Measurements from ENCODE around the gene ROCK1.
"Not testable (repeated sequence)": the region's sequence is repeated elsewhere in the genome, so short reads cannot be mapped to it uniquely, and the experiment has no call there.

ROCK1 gene

GRCh38 chr18:21111346-21112139 is at the start of gene ROCK1:
Gene ROCK1, minus strand, starts transcription at chr18:21111813. Its CDS starts 903 bp downstream, at chr18:21110910.
- DNase-seq = peak; percentile 98

GRCh38 chr18:21155443-21155842 is 43.8 kb upstream of the ROCK1 start:
- DNase-seq = no peak

DNA sequence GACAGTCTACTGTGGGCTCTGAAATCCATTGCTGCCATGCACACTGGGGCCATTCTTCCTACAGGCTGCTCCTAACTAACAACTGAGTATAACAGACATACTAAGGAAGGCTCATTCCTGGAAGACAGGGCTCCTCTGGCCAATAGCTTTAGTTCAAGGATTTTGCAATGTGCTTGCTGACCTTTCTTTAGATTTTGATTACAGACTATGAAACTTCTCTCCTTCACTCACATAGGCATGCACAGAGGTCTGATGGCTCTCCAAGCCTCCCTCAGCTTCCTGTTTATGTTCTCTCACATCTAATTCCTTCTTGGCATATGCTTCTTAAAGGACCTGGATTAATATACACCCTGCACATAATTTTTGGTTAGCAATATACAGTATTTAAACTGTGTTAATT is 34.4 kb upstream of the ROCK1 start:
- no peak for DNase-seq

DNA sequence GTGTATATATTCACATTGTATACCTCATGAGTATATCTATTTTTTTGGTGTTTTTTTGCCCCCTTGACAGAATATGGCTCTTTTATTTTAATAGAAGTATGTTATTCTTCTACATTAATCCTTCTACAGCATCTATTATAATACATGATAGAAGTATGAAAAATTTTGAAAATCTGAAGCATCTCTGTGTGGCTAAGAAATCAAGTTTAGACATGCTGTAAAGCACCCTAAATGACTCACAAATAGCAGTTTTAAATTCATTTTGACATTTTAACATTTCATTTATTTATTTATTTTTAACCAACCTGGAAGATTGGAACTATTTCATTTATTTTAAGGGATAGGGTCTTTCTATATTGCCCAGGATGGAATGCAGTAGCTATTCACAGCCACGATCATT is 33.8 kb upstream of the ROCK1 start:
- DNase-seq = no peak

GRCh38 chr18:21141668-21142422 is 30.2 kb upstream of the ROCK1 start:
- DNase-seq = no peak

GRCh38 chr18:21137719-21138488 is 26.3 kb upstream of the ROCK1 start:
- not testable (repeated sequence) for DNase-seq

GRCh38 chr18:21134895-21135294 is 23.3 kb upstream of the ROCK1 start:
- DNase-seq = no peak

- DNase-seq = no peak
Measured at GRCh38 chr18:21132398-21132918, 20.8 kb upstream of the ROCK1 start.

DNA sequence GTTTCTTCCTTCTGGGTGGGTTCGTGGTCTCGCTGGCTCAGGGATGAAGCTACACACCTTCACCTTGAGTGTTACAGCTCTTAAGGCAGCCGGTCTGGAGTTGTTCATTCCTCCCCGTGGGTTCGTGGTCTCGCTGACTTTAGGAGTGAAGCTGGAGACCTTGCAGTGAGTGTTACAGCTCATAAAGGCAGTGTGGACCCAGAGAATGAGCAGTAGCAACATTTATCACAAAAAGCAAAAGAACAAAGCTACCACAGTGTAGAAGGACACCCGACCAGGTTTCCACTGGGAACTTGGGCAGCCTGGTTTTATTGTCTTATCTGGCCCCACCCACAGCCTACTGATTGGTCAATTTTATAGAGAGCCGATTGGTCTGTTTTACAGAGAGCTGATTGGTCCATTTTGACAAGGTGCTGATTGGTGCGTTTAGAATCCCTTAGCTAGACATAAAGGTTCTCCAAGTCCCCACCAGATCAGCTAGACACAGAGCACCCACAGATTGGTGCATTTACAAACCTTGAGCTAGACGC is 20.1 kb upstream of the ROCK1 start:
- no peak for DNase-seq

- no peak for DNase-seq
Measured at GRCh38 chr18:21129566-21130216, 18.1 kb upstream of the ROCK1 start.

DNA sequence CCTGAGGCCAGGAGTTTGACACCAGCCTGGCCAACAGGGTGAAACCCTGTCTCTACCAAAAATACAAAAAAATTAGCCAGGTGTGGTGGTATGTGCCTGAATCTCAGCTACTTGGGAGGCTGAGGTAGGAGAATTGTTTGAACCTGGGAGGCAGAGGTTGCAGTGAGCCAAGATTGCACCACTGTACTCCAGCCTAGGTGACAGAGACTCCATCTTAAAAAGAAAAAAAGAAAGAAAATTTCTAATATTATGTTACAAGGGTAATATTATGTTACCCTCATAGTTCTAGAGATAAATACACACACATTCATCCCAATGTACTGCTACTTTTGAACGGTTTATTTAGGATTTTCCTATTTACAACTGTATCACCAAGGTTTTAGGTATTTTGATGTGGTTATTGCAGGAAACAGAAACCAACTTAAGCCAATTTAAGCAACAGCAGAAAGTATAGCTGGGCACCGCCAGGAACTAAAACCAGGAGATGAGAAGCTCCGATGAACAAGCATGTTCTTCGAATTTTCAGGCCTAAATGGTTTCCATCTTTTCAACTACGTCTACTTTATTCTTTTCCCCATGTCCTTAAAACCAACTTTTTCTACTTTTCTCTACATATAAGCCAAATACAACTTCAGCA is 11.8 kb upstream of the ROCK1 start:
- DNase-seq = no peak

DNA sequence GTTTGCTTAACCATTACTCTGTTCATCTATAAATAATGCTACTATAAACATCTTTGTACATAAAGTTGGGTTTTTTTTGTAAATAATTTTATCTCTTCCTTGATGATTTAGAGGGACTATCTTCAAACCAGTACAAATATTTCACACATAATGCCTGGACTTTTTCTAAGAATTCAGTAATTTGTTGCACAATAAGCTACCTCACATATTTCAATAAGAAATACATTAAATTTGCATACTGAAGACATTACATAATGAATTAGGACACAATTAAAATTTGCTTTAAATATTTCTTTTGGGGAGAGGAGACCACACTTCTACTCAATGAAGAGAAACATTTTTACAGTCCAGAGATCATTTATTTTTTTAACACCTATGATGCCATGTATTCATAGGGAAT is 7.2 kb upstream of the ROCK1 start:
- DNase-seq = no peak

DNA sequence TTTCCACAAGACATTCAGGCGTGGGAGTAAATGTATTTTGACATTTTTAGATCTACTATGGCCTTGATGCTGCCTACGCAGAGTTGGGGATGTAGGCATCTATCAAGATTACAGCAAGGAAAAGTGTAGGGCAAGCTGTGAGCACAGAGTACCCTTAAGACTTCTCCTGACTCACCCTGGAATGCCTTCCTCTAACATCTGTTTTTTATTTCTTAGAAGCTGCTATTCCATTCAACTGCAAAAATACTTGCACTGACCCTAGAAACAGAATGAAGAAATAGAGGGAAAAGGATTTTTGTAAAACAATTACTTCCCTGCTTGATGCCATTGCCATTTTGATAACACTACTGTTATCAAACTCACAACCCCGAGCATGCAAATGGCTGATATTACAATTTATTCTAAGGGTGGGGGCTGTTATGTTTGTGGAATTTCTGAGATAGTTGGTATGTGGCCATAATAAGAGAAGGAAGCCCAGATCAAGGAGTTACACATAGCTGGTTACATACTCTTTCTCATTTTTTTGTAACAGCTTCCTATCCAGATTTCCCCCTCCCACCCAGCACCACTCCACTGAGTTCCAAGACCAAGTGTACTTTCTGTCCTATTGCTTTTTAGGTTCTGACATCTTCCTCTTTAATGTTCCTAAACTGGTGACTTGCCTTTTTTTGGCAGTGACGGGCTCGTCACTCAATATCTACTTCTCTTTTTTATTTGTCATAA is 6.0 kb upstream of the ROCK1 start:
- peak; percentile 6 for DNase-seq

- no peak for DNase-seq
Measured at GRCh38 chr18:21115519-21116411, 4.2 kb upstream of the ROCK1 start.

DNA sequence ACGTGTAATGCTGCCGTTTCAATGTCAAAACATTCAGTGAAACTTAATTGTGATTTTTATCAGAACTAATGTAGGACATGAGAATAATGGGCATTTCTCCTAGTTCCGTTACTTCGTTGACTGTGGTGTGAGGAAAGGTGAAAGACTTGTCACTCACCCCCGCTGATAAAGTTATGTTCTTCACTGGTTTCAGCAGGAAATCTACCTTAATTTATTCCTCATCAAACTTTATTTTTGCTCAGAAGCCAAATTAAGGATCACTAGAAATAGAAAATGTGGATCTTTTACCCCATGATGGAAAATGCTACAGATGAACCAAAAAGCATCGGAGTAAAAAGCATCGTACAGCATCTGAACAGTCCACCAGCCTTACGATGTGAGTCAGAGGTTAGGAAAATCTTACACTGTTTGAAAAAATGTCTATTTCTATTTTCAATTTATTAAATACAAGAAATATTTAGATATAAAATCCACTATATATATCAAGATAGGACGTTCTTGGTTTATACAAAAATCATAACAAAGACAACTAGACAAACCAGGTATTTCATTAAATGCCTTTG is 1.0 kb upstream of the ROCK1 start:
- no peak for DNase-seq

GRCh38 chr18:21112140-21112473 is 494 bp upstream of the ROCK1 start:
- no peak for DNase-seq

DNA sequence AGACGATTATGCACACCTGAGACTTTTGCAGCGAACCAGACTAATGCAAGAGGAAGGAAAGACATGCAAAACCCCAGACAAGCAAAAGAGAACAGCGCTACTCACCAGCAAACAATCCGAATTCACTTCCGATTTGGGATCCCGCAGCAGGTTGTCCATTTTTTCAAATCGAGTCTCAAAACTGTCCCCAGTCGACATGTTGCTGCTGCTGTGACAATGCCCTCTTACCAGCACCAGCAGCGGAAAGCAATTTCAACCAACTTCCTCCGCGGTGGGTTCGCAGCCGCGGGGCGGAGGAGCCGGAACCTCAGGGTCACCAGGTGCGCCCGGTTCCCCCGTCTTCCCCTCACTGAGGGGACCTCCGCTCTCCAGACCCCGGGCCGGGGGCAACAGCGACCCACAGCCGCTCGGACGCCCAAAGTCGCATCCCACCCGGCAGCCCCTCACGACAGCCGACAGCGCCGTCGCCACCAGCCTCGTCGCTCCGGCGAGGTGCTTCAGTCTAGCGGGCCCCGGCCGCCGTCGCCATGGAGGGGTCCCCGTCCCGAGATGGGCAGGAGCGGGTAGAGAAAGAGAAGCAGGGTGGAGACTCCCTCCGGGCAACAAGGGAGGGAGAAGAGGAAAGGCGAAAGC is 784 bp downstream of the ROCK1 start:
- peak; percentile 63 for DNase-seq

DNA sequence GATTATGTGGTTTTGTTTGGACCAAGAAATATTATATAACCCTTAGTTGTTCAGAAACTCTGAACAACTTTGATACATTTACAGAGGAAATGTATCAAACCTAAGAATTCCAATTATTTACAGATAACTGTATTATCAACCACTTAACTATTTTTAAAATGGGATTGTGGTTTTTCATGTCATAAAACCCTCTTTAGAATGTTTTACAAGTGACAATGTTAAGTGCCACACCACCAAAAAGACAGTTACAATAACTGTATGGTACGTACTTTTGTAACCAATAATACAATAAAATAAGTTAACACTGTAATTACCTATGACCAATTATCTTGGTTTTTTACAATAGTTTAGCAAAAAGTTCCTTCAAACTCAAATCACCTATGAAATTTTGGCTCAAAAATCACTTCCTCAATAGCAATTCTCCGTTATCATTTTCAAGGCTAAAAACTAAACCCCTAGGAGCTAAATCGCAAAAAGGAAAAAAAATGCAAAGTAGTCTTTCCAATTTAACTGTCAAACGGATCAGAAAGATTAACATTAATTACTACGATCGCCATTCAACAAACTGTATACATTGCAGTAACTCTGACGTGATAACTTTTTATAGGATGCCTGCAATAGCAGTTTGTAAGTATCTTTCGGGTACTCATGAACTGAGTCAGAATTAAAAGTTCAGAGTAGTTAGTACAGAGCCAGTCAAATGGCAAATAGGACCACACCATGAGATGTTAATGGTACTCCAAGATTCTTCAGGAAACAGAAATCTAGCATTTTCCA is 1.5 kb downstream of the ROCK1 start:
- DNase-seq = no peak

- no peak for DNase-seq
Measured at GRCh38 chr18:21105936-21106335, 5.7 kb downstream of the ROCK1 start.

Data from CD4-positive, alpha-beta T cell treated with Interferon gamma for 1 hour (primary cell).